NCI-H187 (cell line): Measurements from ENCODE around the gene ITFG1.
A peak's percentile ranks its signal among the peaks of the same experiment; 100 is the strongest.

Source experiments
- DNase-seq, 2 experiments: peaks; one replicate each; lab custom pipeline; 2025; lab: John Stamatoyannopoulos, UW

Gene ITFG1

GRCh38 chr16:47460711-47461597, at the start of gene ITFG1, which contains the start of gene PHKB:
TSS of gene ITFG1 (minus strand) at chr16:47461063. CDS start at chr16:47461045, 18 bp downstream.
TSS of gene PHKB (plus strand) at chr16:47461331. CDS start at chr16:47461351, 20 bp downstream.
- DNase-seq: peak; percentile 48 to 66

GRCh38 chr16:47507701-47508100, 46.8 kb upstream of the ITFG1 start:
- no peak for DNase-seq

GRCh38 chr16:47506800-47507199, 45.9 kb upstream of the ITFG1 start:
- DNase-seq: no peak

- no peak for DNase-seq
These were observed 43.7 kb upstream of the ITFG1 start for GRCh38 chr16:47504599-47504998.

GRCh38 chr16:47503936-47504335, 43.1 kb upstream of the ITFG1 start:
- DNase-seq: no peak

DNA sequence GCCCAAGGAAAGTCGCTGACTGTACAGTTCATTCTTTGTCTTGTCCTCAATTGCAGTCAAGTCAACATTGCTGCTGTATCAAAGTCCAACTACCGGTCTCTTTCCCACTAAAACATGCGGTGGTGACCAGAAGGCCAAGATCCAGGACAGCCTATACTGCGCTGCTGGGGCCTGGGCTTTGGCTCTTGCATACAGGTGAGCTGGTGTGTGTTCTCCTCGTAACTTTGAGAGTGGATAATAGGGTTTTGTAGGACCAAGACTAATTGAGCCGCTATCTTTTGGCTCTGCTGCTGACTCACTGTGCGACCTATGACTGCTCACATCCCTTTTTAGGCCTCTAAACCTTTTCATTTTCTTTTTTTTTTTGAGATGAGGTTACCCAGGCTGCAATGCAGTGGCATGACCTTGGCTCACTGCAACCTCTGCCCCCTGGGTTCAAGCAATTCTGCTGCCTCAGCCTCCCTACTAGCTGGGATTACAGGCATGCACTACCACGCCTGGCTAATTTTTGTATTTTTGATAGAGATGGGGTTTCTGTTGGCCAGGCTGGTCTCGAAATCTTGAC, 38.9 kb upstream of the ITFG1 start:
- no peak for DNase-seq

DNA sequence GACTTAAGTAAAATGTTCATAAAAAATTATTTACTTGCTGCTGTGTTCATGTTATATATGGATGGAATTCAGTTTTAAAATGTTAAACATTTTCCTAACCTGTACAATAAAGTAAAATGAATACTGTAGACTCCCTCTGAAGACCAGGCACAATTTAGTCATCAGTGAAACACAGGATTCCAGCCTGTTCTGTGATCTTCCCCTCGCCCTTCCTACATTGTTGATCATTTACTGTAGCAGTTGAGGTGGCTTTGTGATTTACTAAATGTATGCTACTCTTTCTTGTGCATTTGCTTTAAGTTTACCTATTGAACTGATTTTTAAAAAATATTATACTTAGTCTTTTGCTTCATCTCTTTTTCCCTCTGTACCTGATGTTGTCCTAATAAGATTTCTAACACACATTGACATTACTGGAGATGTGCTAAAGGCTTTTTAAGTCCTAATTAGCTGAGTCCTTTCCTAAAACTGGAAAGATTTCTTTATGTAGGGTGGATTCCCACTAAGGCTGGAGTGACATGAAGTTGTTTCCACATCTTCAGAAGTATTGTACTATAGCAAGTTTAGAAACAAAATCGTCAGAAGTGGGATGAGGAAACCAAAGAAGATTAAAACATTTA, 38.3 kb upstream of the ITFG1 start:
- no peak for DNase-seq

GRCh38 chr16:47493381-47494337, 32.8 kb upstream of the ITFG1 start:
- no peak for DNase-seq

- DNase-seq: no peak
These were observed 31.8 kb upstream of the ITFG1 start for GRCh38 chr16:47492428-47493377.

DNA sequence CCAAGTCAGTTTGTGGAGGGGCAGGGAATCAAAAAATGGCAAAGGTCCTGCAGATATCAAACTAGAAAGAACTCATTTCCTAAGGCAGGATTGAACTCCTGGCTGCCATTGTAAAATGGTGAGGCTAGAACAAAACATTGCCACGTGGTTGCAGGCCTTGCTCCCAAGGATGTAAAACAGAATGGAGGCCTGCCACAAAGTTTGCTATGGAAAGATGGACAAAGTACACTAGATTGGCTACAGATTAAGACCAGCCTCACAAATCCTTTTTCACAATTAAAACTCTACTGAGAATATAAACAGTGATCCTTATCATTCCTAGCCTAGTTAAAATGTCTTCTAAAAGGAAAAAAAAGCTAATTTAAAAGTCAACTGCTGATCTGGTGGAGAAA, 31.2 kb upstream of the ITFG1 start:
- DNase-seq: no peak

DNA sequence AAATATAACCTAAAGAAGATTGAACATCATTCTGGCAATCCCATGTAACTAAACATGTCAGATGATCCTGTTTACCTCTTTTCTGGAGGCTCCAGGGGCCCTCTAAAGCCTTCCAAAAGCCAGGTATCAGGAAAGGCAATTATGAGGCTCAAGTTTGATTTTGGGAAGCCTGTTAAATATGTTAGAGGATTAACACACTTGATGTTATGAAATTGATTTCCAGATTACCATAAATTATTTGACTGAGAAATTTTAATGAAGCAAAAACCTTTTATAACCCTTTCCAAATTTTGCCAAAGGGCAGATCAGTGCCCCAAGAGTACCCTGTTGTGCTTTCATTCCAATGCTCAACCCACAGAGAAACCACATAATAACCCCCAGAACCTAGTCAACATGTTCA, 29.6 kb upstream of the ITFG1 start:
- DNase-seq: no peak

- no peak for DNase-seq
These were observed 27.2 kb upstream of the ITFG1 start for GRCh38 chr16:47488051-47488450.

DNA sequence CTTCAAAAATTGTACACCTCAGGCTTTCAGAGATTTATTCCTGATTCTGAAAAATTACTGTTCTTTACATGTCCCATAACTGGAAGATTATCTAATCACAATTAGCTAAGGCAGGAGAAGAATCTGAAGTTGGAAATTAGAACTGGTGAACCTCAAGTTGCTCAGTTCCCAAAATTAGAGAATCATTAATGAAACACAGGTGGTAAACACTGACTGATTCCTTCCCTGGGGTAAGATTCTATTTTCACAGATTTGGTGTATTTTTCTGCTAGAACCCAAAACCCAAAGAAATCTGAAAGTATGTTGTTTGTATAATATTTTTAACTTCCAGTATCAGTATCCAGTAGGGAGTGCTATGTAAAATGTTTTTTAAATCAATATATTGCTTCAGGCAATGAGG, 26.0 kb upstream of the ITFG1 start:
- DNase-seq: no peak

GRCh38 chr16:47483616-47484015, 22.8 kb upstream of the ITFG1 start:
- no peak for DNase-seq

DNA sequence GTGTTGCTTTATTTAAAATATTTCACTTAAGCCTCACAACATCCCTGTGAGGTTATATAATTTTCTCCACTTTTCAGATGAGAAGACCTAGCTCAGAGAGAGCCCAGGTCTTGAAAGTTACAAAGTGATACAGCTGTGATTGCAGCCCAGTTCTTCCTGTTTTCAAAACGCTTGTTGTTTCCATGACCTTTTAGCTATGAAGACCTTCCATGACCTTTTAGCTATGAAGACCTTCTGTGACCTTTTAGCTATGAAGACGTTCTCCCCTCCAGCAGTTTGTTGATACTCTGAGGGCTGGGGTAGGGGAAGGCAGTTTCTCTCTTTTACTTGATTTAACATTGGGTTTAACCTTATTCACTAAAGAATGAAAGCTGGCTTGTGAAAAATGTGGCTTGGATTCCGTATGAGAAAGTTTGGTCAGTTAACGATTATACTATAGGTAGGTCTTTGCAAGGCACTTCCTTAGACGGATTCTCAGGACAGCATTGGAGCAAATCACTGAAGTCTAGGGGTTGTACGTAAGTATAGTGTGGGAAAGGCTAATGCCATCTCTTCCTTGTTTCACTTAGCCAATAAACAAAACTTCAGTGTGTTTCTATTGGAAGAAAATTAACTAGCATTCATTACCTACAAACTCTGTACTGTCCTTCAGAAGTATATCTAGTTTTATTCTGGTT, 21.0 kb upstream of the ITFG1 start:
- DNase-seq: no peak

- no peak for DNase-seq
These were observed 19.5 kb upstream of the ITFG1 start for GRCh38 chr16:47480410-47480809.

GRCh38 chr16:47477679-47478078, 16.8 kb upstream of the ITFG1 start:
- DNase-seq: no peak

DNA sequence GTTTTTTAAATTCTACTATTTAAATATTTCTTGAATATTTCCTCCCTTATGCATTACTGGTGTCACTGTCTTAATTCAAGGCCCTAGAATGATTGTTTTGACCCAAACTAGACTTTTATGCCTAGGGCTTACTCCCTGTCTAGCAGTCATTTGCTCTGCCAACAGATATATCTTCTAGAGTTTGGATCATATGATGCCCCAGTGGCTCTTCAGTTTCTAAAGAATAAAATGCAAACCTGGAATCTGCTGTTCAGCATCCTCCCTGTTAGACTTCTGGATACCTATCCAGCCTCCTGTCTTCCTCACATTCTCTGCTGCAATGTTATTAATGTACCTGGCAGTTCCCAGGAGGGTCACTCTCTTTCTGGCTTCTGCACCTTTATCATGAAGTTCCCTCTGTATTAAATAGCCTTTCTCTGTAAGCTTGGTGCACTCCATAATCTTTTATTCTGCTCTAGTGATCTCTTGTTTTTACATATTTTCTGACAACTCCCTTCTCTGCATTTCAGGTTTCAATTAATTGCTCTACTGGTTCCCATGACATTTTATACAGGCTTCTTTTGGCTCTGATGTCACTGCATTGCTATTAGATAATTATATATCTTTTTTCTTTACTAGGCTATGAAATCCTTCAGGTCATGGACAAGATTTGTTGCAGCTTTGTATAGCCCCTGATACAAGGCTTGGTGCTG, 15.9 kb upstream of the ITFG1 start:
- no peak for DNase-seq

DNA sequence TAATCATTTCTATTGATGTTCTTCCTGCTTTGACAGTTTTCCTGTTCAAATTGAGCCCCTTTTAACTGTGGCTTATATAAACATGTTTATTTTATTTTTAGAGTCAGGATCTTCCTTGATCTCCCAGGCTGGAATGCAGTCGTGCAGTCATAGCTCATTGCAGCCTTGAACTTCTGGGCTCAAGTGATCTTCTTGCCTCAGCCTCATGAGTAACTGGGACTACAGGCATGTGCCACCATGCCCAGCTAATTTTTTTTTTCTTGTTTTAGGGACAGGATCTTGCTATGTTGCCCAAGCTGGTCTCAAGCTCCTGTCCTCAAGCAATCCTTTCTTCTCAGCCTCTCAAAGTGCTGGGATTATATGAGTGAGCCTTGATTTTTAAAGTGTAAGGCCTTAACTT, 14.9 kb upstream of the ITFG1 start:
- no peak for DNase-seq

- no peak for DNase-seq
These were observed 12.9 kb upstream of the ITFG1 start for GRCh38 chr16:47473792-47474191.
